Measurements from ENCODE around the gene NAPB.

Gene NAPB

GRCh38 chr20:23404196-23404595 is 17.1 kb downstream of the NAPB start:
- DNase-seq = no peak

DNA sequence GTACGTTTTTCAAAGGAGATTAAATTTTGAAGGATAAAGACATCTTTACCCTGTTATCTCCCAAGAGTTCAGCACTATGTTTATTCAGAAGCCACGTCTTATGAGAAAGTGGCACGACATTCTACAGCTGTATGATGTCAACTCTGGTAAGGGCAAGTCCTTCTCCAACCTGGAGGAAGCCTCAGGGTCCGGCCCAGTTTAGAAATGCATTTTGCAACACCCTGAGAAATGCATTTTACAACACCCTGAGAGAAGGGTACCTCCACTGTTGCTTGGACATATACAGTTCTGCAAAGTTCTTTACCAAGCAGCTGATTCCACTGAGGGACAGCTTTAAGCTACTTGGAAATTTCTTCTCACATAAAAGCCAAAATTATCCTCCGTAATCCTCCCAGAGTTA is 17.5 kb downstream of the NAPB start:
- DNase-seq = no peak

- no peak for DNase-seq
Measured at GRCh38 chr20:23401051-23401450, 20.2 kb downstream of the NAPB start.

GRCh38 chr20:23399568-23400241 is 21.6 kb downstream of the NAPB start:
- DNase-seq = peak; percentile 4

DNA sequence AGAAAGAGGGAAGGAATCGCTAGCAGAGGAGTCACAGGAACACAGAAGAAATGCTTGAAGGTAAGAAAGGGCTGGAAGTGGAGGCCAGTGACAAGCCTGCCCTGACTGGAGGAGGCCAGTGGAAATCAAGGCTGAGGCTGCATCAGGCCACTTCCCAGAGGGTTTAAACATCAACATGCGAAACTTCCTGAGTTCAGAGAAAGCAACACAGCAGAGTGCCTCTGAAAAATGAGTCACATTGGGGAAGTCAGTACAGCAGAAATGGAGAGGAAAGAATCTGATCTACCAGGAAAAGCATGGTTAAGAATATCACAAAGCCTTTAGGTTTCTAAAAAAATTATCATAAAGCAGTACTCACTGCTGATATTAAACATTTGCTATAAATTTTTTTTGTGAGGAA is 23.3 kb downstream of the NAPB start:
- DNase-seq = no peak

DNA sequence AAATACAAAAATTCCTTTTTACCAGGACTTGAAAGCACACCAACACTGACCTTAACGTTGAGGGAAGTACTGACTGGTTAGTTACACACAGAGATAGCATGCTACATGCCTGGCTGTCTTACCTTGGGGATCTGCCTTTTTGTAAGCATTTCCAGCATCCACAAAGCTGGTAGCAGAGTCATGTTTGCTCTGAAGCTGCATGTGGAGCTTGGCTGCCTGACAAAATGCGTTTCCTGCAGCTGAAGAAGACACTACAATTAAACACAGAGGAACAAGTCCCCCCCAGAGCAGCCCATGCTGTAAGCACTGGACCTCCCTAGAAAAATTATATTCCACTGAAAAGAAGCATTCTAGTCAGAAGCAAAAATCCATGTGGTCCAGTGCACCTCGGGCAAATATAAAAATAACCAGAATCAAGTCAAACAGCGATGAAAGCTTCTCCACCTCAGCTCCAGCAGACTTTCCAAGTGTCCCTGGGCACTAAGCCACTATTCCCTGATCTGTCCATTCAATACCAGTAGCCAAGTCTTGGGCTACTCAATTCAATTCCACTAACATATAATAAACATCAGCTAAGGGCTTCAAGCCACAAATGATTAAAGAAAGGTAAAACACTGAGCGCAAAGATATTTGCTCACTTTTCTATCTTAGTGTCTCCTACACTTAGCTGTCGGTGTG is 24.2 kb downstream of the NAPB start:
- no peak for DNase-seq

DNA sequence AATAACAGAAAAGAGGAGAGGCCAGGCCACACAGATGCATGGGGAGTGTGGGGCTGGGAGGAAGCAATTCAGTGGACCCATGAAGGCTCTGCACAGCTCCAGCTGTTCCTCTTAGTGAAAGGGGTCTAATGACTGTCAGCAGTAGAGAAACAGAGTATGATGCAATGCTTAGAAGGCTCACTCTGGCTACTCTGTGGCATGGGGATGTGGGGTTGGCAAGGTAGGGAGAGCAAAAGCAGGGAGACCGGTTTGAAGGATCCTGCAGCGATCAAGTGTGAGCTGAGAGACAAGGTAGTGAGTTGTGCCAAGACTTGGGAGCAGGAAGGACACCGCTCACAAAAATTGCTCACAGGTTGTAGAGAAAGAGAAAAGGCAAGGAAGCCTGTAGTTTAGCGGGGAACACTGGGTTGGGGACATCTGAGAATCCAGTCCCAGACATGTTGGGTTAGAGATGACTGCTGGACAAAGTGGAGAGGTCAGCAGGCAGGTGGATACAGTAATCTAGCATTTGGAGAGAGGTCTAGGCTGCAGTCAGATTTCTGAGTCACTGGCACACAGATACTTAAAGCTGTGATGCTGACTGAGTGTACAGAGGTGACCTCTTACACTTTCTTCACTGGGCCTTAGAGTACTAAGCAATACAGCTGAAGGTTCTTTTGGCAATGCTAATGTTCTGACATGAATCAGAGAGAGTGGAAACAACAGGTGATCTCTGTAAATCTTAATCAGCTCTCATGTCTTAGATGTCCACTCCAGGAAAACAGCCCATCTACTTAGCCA is 27.1 kb downstream of the NAPB start:
- no peak for DNase-seq

- DNase-seq = no peak
Measured at GRCh38 chr20:23391707-23392310, 29.5 kb downstream of the NAPB start.

GRCh38 chr20:23390091-23390774 is 31.1 kb downstream of the NAPB start:
- no peak for DNase-seq

GRCh38 chr20:23387118-23387443 is 34.2 kb downstream of the NAPB start:
- no peak for DNase-seq

- no peak for DNase-seq
Measured at GRCh38 chr20:23386304-23387117, 34.8 kb downstream of the NAPB start.

DNA sequence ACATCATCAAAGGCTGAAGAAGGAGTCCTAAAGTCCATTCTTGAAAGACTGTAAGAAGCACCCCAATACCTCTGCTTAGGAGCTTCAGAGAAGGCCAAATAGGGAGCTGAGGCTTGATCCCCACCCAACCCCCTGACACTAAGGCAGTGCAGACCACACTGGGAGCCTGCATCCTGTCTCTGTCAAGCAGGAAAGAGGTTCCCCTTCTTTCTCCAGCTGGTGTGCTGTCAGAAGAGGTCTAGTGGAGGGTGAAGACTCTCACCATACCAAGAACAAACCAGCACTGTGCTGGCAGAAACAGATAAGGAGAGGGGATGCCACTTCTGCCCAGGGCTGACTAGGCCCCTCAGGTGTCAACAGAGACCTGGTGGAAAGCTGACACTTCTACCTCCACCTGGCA is 39.4 kb downstream of the NAPB start:
- no peak for DNase-seq

DNA sequence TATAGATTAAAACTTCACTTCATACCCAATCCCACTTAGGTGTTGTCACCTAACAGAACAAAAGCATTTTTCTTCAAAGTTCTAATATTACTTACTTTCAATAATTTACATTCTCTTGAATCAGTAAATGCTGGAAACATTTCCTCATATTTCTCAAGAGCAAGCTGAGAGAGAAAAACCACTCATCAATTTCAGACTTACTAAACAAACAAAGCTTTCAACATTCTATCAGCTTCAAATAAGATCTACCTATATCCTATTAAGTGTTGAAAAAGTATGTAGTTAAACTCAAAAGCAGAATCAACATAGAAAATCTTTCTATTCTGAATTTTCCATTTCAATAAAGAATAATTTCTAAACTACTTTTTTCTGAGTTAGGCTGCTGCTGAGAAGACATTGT is 41.5 kb downstream of the NAPB start:
- DNase-seq = no peak

DNA sequence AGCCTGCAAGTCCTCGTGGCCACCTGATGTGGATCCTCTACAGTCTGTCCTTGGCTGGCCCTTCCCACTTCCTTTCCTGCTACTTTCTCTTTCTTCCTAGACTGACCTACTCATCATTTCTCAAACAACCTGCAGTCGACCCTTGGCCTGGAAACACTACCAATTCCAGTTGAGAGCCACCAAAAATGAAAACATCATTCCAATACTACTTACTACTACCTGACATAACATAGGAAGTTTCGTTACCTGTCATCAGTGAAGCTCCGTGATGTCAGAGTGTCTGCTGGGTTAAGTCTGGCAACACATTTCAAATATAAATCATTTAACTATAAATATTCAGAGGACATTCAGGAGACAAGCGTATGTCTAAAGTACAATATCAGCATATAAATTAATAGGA is 45.5 kb downstream of the NAPB start:
- DNase-seq = no peak

GRCh38 chr20:23374441-23374840 is 46.8 kb downstream of the NAPB start:
- no peak for DNase-seq

GRCh38 chr20:23371496-23371895 is 49.8 kb downstream of the NAPB start:
- no peak for DNase-seq

GRCh38 chr20:23370873-23371272 is 50.4 kb downstream of the NAPB start:
- no peak for DNase-seq

GRCh38 chr20:23370274-23370673 is 51.0 kb downstream of the NAPB start:
- no peak for DNase-seq

DNA sequence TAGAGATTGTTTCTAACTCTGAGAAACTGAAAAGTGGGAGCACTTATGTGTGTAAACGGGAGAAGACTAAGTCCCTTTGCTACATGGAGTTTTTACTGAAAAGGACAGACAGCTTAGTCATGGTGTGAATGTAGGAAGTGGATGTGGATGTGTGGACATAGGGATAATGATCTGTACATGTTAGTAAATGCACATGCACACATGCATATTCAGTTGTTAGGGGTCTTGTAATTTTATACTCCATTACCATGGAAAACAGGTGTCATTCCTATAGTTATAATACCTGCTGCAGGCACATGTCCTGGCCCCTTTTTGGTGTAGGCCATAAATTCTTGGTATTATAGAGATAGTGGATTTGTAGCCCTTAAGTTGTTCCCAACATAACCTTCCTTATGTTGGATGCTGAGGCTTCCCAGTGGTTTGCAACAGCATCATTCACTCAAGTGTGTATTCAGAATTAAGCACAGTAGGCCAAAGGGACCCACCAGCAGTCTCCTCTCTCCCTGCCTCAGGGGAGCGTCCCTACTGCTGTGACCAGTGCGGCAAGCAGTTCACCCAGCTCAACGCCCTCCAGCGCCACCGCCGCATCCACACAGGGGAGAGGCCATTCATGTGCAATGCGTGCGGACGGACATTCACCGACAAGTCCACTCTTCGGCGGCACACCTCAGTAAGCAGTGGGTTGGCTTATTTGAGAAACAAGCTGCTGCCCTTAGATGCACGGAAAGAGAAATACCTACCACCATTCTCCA is 52.0 kb downstream of the NAPB start:
- DNase-seq = no peak

GRCh38 chr20:23368316-23369071 is 52.8 kb downstream of the NAPB start:
- DNase-seq = no peak

DNA sequence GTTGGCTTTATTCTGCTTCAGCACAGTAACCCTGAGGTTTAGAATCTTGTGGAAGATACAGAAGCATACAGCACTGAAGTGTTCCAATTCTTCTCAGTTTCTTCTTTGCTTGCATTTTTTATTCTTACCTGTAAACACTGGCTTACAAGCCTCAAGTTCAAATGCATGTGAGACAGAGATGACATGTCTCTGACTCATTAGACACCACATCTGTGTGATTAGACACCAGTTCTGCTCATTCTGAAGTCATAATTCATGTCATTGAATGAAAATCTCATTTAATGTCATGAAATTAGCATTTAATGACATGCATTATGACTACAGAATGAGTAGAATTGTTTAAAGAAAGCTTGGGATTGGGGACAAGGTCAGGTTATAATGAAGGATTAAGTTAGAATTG is 53.5 kb downstream of the NAPB start:
- DNase-seq = no peak

Data from NCI-H2171 treated with DMSO at 0.1 percent for 48 hours (cell line).